H1 (cell line): ENCODE data around the gene SGK2. TPM values are rescaled to one million over a fixed set of nuclear protein-coding genes. Genes with fewer than 3 reads are reported as not detected.

Experiments used
- CTCF ChIA-PET: fragments of 300-600 bp; sonication (Branson Sonifier 250); formaldehyde crosslinking; loops from one replicate; lab custom pipeline; 2021; ENCODE audit not compliant: partially characterized antibody; lab: Charles Lee
- POLR2A ChIA-PET: fragments of 300-600 bp; sonication (Branson Sonifier 250); formaldehyde crosslinking; loops from one replicate; lab custom pipeline; 2021; ENCODE audit warnings: inconsistent platforms; ENCODE audit not compliant: partially characterized antibody; lab: Charles Lee
- DNase-seq, 2 experiments: peaks; one replicate each; pipeline versions ENCODE4 v3.0.0 to v3.0.0-alpha.2; 2010 to 2022; ENCODE audit warnings: low spot score in 2 of 2, low read depth in 1 of 2, mixed read lengths in 1 of 2
- FAIRE-seq: peaks from 2 replicates; lab custom pipeline; 2011; peaks lifted over from hg19 to GRCh38; lab: Jason Lieb, UNC
- H2AFZ ChIP-seq: 2 replicates; pipeline ENCODE4 v1.8.1; 2012; ENCODE audit warnings: low read length, inconsistent platforms
- H2AK5ac ChIP-seq: 2 replicates; pipeline ENCODE4 v1.6.1; 2013; ENCODE audit warnings: low read depth, low read length
- H2BK120ac ChIP-seq: replicated peaks from 2 replicates; pipeline ENCODE3; 2013; ENCODE audit warnings: low read depth, low read length, inconsistent platforms
- H2BK12ac ChIP-seq: 2 replicates; pipeline ENCODE4 v1.6.1; 2013; ENCODE audit warnings: low read depth, low read length
- H2BK15ac ChIP-seq: 2 replicates; pipeline ENCODE4 v1.6.1; 2013; ENCODE audit warnings: low read length
- H2BK20ac ChIP-seq: 2 replicates; pipeline ENCODE4 v1.6.1; 2013; ENCODE audit warnings: low read length
- H2BK5ac ChIP-seq: 2 replicates; pipeline ENCODE4 v1.6.1; 2013; ENCODE audit warnings: low read depth, low read length
- H3K14ac ChIP-seq: 2 replicates; pipeline ENCODE4 v1.6.1; 2013; ENCODE audit warnings: inconsistent platforms; ENCODE audit not compliant: insufficient read length
- H3K18ac ChIP-seq: 2 replicates; pipeline ENCODE4 v1.6.1; 2013; ENCODE audit warnings: low read length; ENCODE audit errors: extremely low read depth
- H3K23ac ChIP-seq: 2 replicates; pipeline ENCODE4 v1.6.1; 2013; ENCODE audit warnings: inconsistent platforms; ENCODE audit not compliant: insufficient read length
- H3K23me2 ChIP-seq: 2 replicates; pipeline ENCODE4 v1.6.1; 2013; ENCODE audit warnings: low read depth, low read length
- H3K27ac ChIP-seq: 2 replicates; pipeline ENCODE4 v1.6.1; 2011; ENCODE audit warnings: low read depth, low read length, inconsistent platforms
- H3K27me3 ChIP-seq, 4 experiments: replicated peaks in 1 of 4; 1 replicate in 1 of 4; 2 replicates in 3 of 4; pipeline versions ENCODE4 v1.6.1 to v1.8.1; 2011 to 2013; ENCODE audit warnings: low read length in 3 of 4, mild to moderate bottlenecking in 3 of 4, inconsistent platforms in 2 of 4, mixed read lengths in 2 of 4, moderate library complexity in 1 of 4; ENCODE audit not compliant: control insufficient read depth in 3 of 4, insufficient read depth in 3 of 4; ENCODE audit errors: extremely low read depth in 1 of 4
- H3K36me3 ChIP-seq, 4 experiments: 2 replicates each; pipeline versions ENCODE4 v1.6.1 to v1.8.1; 2011 to 2013; ENCODE audit warnings: mild to moderate bottlenecking in 4 of 4, low read length in 3 of 4, moderate library complexity in 2 of 4, control low read depth in 1 of 4, inconsistent platforms in 1 of 4; ENCODE audit not compliant: insufficient read depth in 4 of 4, control insufficient read depth in 2 of 4
- H3K4ac ChIP-seq: replicated peaks from 2 replicates; pipeline ENCODE3; 2013; ENCODE audit warnings: low read length, low read depth, mixed read lengths, inconsistent platforms; ENCODE audit not compliant: insufficient read length
- H3K4me1 ChIP-seq, 4 experiments: replicated peaks in 1 of 4; 1 replicate in 1 of 4; 2 replicates in 3 of 4; pipeline versions ENCODE4 v1.6.1 to v1.8.1; 2011 to 2013; ENCODE audit warnings: low read length in 3 of 4, inconsistent platforms in 2 of 4, mixed read lengths in 1 of 4; ENCODE audit not compliant: insufficient read depth in 4 of 4, control insufficient read depth in 3 of 4
- H3K4me2 ChIP-seq, 2 experiments: 2 replicates each; pipeline versions ENCODE4 v1.6.1 to v1.8.1; 2011 to 2013; ENCODE audit warnings: low read depth in 2 of 2, low read length in 2 of 2, control low read depth in 1 of 2, inconsistent platforms in 1 of 2, mild to moderate bottlenecking in 1 of 2; ENCODE audit not compliant: insufficient read depth in 1 of 2
- H3K4me3 ChIP-seq, 4 experiments: fragments of 200-600, 300-600 bp in 1 of 4; sonication (generic), shearing (Covaris generic), sonication (Bioruptor Twin) in 1 of 4; 2 replicates each; pipeline versions ENCODE4 v1.5.1 to v1.8.1; 2011 to 2016; ENCODE audit warnings: low read length in 4 of 4, low read depth in 3 of 4, control low read depth in 2 of 4, inconsistent platforms in 2 of 4, mild to moderate bottlenecking in 2 of 4, mixed read lengths in 1 of 4, moderate library complexity in 1 of 4; ENCODE audit not compliant: insufficient read depth in 2 of 4; ENCODE audit errors: extremely low read depth in 1 of 4
- H3K56ac ChIP-seq: replicated peaks from 2 replicates; pipeline ENCODE3; 2013; ENCODE audit warnings: low read depth, mild to moderate bottlenecking, mixed read lengths, low read length, inconsistent platforms; ENCODE audit not compliant: insufficient read length
- H3K79me1 ChIP-seq: 2 replicates; pipeline ENCODE4 v1.6.1; 2013; ENCODE audit warnings: low read depth, low read length, control low read depth
- H3K79me2 ChIP-seq, 2 experiments: 2 replicates each; pipeline versions ENCODE4 v1.6.1 to v1.8.1; 2012 to 2013; ENCODE audit warnings: low read length in 2 of 2, mild to moderate bottlenecking in 2 of 2, inconsistent platforms in 1 of 2; ENCODE audit not compliant: insufficient read depth in 2 of 2, control insufficient read depth in 1 of 2
- H3K9ac ChIP-seq, 4 experiments: replicated peaks in 1 of 4; 1 replicate in 1 of 4; 2 replicates in 3 of 4; pipeline versions ENCODE4 v1.6.1 to v1.8.1; 2011 to 2013; ENCODE audit warnings: low read depth in 3 of 4, low read length in 3 of 4, control low read depth in 2 of 4, mild to moderate bottlenecking in 2 of 4, moderate library complexity in 2 of 4, inconsistent platforms in 1 of 4; ENCODE audit errors: extremely low read depth in 1 of 4
- H3K9me3 ChIP-seq, 2 experiments: 2 replicates each; pipeline versions ENCODE4 v1.6.1 to v1.8.1; 2012 to 2013; ENCODE audit warnings: mild to moderate bottlenecking in 2 of 2, moderate library complexity in 2 of 2, control low read depth in 1 of 2, inconsistent platforms in 1 of 2, low read depth in 1 of 2, low read length in 1 of 2, mixed read lengths in 1 of 2; ENCODE audit not compliant: insufficient read depth in 2 of 2
- H4K20me1 ChIP-seq, 2 experiments: replicated peaks in 1 of 2; 2 replicates each; pipeline versions ENCODE3 to v1.8.1; 2011 to 2013; ENCODE audit warnings: inconsistent platforms in 2 of 2, low read length in 2 of 2, mild to moderate bottlenecking in 1 of 2; ENCODE audit not compliant: insufficient read depth in 2 of 2, control insufficient read depth in 1 of 2
- H4K5ac ChIP-seq: 2 replicates; pipeline ENCODE4 v1.6.1; 2013; ENCODE audit warnings: low read length, low read depth, mixed read lengths, inconsistent platforms; ENCODE audit not compliant: insufficient read length
- H4K8ac ChIP-seq: 2 replicates; pipeline ENCODE4 v1.8.0; 2013; ENCODE audit warnings: mild to moderate bottlenecking, moderate library complexity, low read length, inconsistent platforms; ENCODE audit not compliant: insufficient read depth; ENCODE audit errors: extremely low read depth
- H4K91ac ChIP-seq: replicated peaks from 2 replicates; pipeline ENCODE3; 2013; ENCODE audit warnings: low read length, mixed read lengths, inconsistent platforms; ENCODE audit not compliant: insufficient read length
- MAFK ChIP-seq: IDR thresholded peaks from 2 replicates; pipeline ENCODE4 v1.6.1; 2012; ENCODE audit warnings: low read depth, mild to moderate bottlenecking, improper control_type of control experiment, low read length
- WGBS, 2 experiments: shearing (Covaris generic) in 1 of 2; methylation state at CpG; one replicate each; pipeline versions ENCODE4 v1.1.6 to v1.1.7; 2013 to 2015; ENCODE audit warnings: low lambda C conversion rate in 2 of 2, mixed read lengths in 2 of 2, inconsistent platforms in 1 of 2, low coverage in 1 of 2, missing lambda C conversion rate in 1 of 2; ENCODE audit not compliant: insufficient replicate concordance in 2 of 2, insufficient coverage in 1 of 2, insufficient read length in 1 of 2; ENCODE audit errors: extremely low coverage in 1 of 2, missing lambda C conversion rate in 1 of 2; 5-methylcytosine and 5-hydroxymethylcytosine counted together
- polyA plus RNA-seq, 7 experiments: library from polyadenylated mRNA; depleted of rRNA in 3 of 7; stranded (reverse) in 5 of 7; unstranded in 2 of 7; fragments of >200 nt in 5 of 7; fragments of 200-250 nt in 2 of 7; gene quantifications; 1 replicate in 5 of 7; 2 replicates in 1 of 7; 4 replicates in 1 of 7; pipeline versions ENCODE4 v1.2.1 to v1.2.3, GENCODE V29; 2011 to 2013; ENCODE audit warnings: missing spikeins in 2 of 7, mixed read lengths in 2 of 7
- total RNA-seq: library from RNA; stranded (reverse); fragmentation: NEBNext Ultra II Directional; extraction: Animal tissue kit (Norgen Biotek cat#: 25700); gene quantifications from 2 replicates; pipeline ENCODE4 v1.2.1, GENCODE V29; 2021

Gene SGK2
- total and polyA plus RNA-seq, 2 of the 8 experiments (the other 6 are each of a cell fraction or from before 2014, with no cell fraction given), result 0.21 TPM; not detected in 1

DNA sequence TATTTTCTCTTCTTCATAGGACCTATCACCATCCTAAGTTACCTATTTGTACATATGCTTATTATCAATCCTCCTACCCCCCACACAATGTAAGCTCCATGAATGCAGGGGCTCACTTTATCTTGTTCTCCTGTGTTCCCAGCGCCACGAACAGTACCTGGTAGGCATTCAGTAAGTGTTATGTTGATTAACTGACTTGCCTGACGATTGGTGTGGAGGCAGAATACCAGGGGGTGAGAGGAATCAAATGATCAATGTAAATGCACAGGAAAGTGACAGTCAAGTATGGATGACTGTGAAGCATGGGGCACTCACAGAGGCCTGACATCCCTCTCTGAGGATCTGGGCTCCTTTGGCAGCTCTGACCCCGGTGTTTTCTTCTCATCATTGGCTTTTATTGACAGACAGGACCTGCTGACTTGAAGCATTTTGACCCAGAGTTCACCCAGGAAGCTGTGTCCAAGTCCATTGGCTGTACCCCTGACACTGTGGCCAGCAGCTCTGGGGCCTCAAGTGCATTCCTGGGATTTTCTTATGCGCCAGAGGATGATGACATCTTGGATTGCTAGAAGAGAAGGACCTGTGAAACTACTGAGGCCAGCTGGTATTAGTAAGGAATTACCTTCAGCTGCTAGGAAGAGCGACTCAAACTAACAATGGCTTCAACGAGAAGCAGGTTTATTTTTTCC lies 25.8 kb downstream of the SGK2 start:
- CTCF ChIA-PET, result interaction anchor here (0.7 to 2.4 kb wide), 7 partner anchors 8 to 135 kb away, joined by 3 to 12 read pairs (median 4); no protein-coding TSS in a partner anchor
- Histone ChIP-seq H3K36me3 (no peaks in the 10 kb centered on the region), H3K4me1 (peaks cover 0 to 8% (median 6%) of the 10 kb centered on the region in 4 experiments; a peak in 3 of 7 replicates), H3K4ac (no peak overlapping the region), H3K4me2 (peak overlapping the region in 1 of 2 experiments; percentile 8; a peak in 1 of 4 replicates), H2BK120ac (no peak overlapping the region), H2BK12ac (no peak overlapping the region), H3K14ac (no peak overlapping the region), H4K20me1 (no peaks in the 10 kb centered on the region), H2BK15ac (no peak overlapping the region), H2BK5ac (no peak overlapping the region), H2BK20ac (no peak overlapping the region), H3K23ac (no peak overlapping the region), H3K56ac (no peak overlapping the region), H3K18ac (no peak overlapping the region), H3K27ac (no peak overlapping the region), H2AK5ac (no peak overlapping the region), H3K9me3 (no peaks in the 10 kb centered on the region), H3K9ac (no peak overlapping the region), H4K5ac (no peak overlapping the region), H3K23me2 (no peaks in the 10 kb centered on the region)
- DNase-seq (no peak), FAIRE-seq (no peak)
- POLR2A ChIA-PET, result interaction anchor here (1.8 to 4.0 kb wide), 2 partner anchors 83 to 128 kb away, joined by 6 to 22 read pairs; partner anchors contain the start of gene SRSF6
- 62% methylated on average over 7 of the region's 7 CpGs; no CpG with 5 or more reads in 1 of the 2 experiments for WGBS, 2 experiments
- no peak for TF ChIP-seq MAFK
- TF ChIP-seq, all 59 proteins: peak for 0
- H3K79me2 ChIP-seq, result no peaks in the 10 kb centered on the region
- H4K91ac ChIP-seq, result no peak overlapping the region
- no peaks in the 10 kb centered on the region for H3K79me1 ChIP-seq
- H2AFZ ChIP-seq, result peak overlapping the region; percentile 87
- no peaks in the 10 kb centered on the region for H3K27me3 ChIP-seq
- H3K4me3 ChIP-seq, result 0 out of 8 replicates have a peak overlapping the region, but pooled peaks of 1 of the 4 experiments have one; percentile 0
- H4K8ac ChIP-seq, result no peak overlapping the region
